Measurements from ENCODE around the gene KRTAP4-7. TPM values are rescaled to one million over a fixed set of nuclear protein-coding genes. Genes with fewer than 3 reads are reported as not detected.
"Not testable (repeated sequence)": the region's sequence is repeated elsewhere in the genome, so short reads cannot be mapped to it uniquely, and the experiment has no call there.

Gene KRTAP4-7
- total RNA-seq = not detected in 2 replicates
- polyA plus RNA-seq = not detected in 2 replicates

DNA sequence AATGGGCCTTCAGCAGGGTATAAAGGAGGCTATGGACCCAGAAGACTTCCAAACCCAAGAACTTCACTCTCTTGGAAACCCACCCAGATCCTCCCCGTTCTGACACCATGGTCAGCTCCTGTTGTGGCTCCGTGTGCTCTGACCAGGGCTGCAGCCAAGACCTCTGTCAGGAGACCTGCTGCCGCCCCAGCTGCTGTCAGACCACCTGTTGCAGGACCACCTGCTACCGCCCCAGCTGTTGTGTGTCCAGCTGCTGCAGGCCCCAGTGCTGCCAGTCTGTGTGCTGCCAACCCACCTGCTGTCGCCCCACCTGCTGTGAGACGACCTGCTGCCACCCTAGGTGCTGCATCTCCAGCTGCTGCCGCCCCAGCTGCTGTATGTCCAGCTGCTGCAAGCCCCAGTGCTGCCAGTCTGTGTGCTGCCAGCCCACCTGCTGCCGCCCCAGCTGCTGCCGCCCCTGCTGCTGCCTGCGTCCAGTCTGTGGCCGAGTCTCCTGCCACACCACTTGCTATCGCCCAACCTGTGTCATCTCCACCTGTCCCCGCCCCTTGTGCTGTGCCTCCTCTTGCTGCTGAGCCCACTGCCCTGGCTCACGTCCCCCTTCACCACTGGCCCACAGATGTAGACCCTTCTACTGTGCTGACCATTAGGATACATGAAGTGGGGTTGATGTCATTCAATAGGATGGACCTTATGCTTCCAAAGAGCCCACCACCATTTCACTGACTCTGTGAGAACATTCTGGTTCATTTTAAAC, at the start of gene KRTAP4-7:
KRTAP4-7 (plus strand) TSS at position 51 of the 757 bp plus-strand sequence; CDS start at position 108, 57 bp downstream.
- H4K20me1 ChIP-seq (ENCODE audit: insufficient read depth, poor library complexity, severe bottlenecking); H3K4me2 ChIP-seq; H3K9me2 ChIP-seq (replicated peaks; ENCODE audit: insufficient read depth); H3K27me3 ChIP-seq; H2AFZ ChIP-seq; DNase-seq (ENCODE audit: low spot score); H3K27ac ChIP-seq; H3K4me3 ChIP-seq; H3K4me1 ChIP-seq (ENCODE audit: insufficient read depth); H3K9me3 ChIP-seq (ENCODE audit: low read depth); H3K79me2 ChIP-seq; H3K36me3 ChIP-seq (replicated peaks; ENCODE audit: insufficient read depth, low read depth): not testable (repeated sequence)
- WGBS (ENCODE audit: low lambda C conversion rate, missing lambda C conversion rate) = 90% methylated on average over 13 of the region's 14 CpGs

DNA sequence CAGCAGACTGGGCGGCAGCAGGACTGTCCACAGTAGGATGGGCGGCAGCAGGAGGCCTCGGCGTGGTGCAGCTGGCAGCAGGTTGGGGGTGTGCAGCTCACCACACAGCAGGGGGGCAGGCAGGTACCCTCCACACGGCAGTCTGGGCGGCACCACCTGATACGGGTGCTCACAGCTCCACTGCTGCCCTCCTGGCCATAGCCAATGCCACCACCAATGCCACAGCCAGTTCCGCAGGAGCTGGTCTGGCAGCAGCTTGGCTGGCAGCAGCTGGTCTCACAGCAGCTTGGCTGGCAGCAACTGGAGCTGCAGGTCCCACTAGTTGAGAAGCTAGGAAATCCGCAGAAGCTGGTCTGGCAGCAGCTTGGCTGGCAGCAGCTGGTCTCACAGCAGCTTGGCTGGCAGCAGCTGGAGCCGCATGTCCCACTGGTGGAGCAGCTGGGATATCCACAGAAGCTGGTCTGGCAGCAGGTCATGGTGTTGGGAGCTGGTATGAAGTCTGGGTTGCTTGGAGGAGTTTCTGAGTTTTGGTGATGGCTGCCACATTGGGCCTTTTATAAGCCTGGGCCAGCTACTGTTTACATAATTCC, 49.5 kb upstream of the KRTAP4-7 start, which contains the start of gene KRTAP1-3:
KRTAP1-3 (minus strand) TSS at position 529 of the 590 bp plus-strand sequence; CDS start at position 476, 53 bp downstream.
- 94% methylated on average over 9 of the region's 10 CpGs for WGBS (ENCODE audit: low lambda C conversion rate, missing lambda C conversion rate)
- not testable (repeated sequence) for H3K4me1 ChIP-seq (ENCODE audit: insufficient read depth); H2AFZ ChIP-seq

DNA sequence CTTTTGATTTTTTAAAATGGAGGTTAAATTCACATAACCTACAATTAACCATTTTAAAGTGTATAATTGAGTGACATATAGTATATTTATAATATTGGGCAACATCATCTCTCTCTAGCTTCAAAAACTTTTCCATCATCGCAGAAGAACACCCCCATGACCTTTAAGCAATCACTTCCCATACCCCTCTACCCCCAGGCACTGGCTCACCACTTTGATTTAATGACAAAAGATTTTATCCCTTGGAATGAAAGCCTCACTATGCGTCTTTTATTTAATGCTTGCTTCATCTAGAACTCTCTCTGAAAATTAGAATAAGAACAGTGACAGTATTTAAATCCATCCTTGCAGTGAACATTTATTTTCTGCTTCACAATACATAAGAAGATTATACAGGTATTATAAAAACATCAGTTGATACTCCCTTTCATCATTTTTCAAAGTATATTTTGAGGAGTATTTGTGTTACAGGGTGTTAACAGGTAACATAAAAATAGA, 46.0 kb upstream of the KRTAP4-7 start:
- 69% methylated on average over 2 of the region's 2 CpGs for whole genome bisulfite sequencing (ENCODE audit: low lambda C conversion rate, missing lambda C conversion rate)
- Histone ChIP-seq H3K9me3 (ENCODE audit: low read depth) (no peaks in the 10 kb centered on the region), H3K9me2 (replicated peaks; ENCODE audit: insufficient read depth) (no peaks in the 10 kb centered on the region), H3K4me3 (no peak overlapping the region), H3K4me1 (ENCODE audit: insufficient read depth) (no peaks in the 10 kb centered on the region), H3K36me3 (replicated peaks; ENCODE audit: insufficient read depth, low read depth) (no peaks in the 10 kb centered on the region), H2AFZ (no peak overlapping the region), H3K27ac (no peak overlapping the region), H3K79me2 (no peaks in the 10 kb centered on the region), H3K27me3 (no peaks in the 10 kb centered on the region), H4K20me1 (ENCODE audit: insufficient read depth, poor library complexity, severe bottlenecking) (no peaks in the 10 kb centered on the region), H3K4me2 (no peak overlapping the region)
- TF ChIP-seq EZH2phosphoT487 (IDR thresholded peaks at IDR 0.05; ENCODE audit: low read depth, severe bottlenecking, unreplicated experiment) (no peak), EZH2 (IDR thresholded peaks at IDR 0.05; ENCODE audit: borderline replicate concordance) (no peak)
- TF ChIP-seq, protein P1, sequence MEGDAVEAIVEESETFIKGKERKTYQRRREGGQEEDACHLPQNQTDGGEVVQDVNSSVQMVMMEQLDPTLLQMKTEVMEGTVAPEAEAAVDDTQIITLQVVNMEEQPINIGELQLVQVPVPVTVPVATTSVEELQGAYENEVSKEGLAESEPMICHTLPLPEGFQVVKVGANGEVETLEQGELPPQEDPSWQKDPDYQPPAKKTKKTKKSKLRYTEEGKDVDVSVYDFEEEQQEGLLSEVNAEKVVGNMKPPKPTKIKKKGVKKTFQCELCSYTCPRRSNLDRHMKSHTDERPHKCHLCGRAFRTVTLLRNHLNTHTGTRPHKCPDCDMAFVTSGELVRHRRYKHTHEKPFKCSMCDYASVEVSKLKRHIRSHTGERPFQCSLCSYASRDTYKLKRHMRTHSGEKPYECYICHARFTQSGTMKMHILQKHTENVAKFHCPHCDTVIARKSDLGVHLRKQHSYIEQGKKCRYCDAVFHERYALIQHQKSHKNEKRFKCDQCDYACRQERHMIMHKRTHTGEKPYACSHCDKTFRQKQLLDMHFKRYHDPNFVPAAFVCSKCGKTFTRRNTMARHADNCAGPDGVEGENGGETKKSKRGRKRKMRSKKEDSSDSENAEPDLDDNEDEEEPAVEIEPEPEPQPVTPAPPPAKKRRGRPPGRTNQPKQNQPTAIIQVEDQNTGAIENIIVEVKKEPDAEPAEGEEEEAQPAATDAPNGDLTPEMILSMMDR (IDR thresholded peaks at IDR 0.05; ENCODE audit: poor library complexity) = no peak
- no peak for DNase-seq (ENCODE audit: low spot score)

More for the DNA sequence above, 49.5 kb upstream of the KRTAP4-7 start, which contains the start of gene KRTAP1-3:
- H4K20me1 ChIP-seq (ENCODE audit: insufficient read depth, poor library complexity, severe bottlenecking); H3K9me2 ChIP-seq (replicated peaks; ENCODE audit: insufficient read depth); H3K79me2 ChIP-seq; H3K36me3 ChIP-seq (replicated peaks; ENCODE audit: insufficient read depth, low read depth); H3K4me3 ChIP-seq; H3K27me3 ChIP-seq; H3K27ac ChIP-seq; H3K4me2 ChIP-seq; DNase-seq (ENCODE audit: low spot score); H3K9me3 ChIP-seq (ENCODE audit: low read depth): not testable (repeated sequence)

DNA sequence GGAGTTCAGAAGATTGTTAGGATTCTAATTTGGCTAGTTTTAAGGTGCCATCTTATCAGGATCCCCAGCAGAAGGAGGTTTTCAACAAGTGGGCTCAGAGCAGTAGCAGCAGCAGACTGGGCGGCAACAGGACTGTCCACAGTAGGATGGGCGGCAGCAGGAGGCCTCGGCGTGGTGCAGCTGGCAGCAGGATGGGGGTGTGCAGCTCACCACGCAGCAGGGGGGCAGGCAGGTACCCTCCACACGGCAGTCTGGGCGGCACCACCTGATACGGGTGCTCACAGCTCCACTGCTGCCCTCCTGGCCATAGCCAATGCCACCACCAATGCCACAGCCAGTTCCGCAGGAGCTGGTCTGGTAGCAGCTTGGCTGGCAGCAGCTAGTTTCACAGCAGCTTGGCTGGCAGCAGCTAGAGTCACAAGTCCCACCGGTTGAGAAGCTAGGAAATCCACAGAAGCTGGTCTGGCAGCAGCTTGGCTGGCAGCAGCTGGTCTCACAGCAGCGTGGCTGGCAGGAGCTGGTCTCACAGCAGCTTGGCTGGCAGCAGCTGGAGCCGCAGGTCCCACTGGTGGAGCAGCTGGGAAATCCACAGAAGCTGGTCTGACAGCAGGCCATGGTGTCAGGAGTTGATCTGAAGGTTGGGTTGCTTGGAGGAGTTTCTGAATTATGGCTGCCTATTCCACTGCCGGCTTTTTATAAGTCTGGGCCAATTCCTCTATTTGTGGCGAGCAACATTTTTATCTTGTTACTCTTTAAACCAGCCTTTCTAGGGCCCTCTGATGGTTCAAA, 43.0 kb upstream of the KRTAP4-7 start, which contains the start of gene KRTAP1-1:
KRTAP1-1 (minus strand) TSS at position 668 of the 789 bp plus-strand sequence; CDS start at position 615, 53 bp downstream.
- 90% methylated on average over 14 of the region's 14 CpGs for WGBS (ENCODE audit: low lambda C conversion rate, missing lambda C conversion rate)
- not testable (repeated sequence) for H3K4me1 ChIP-seq (ENCODE audit: insufficient read depth)

More for the DNA sequence above, 43.0 kb upstream of the KRTAP4-7 start, which contains the start of gene KRTAP1-1:
- not testable (repeated sequence) for H2AFZ ChIP-seq; H3K36me3 ChIP-seq (replicated peaks; ENCODE audit: insufficient read depth, low read depth); H3K9me3 ChIP-seq (ENCODE audit: low read depth); H3K79me2 ChIP-seq; H3K27ac ChIP-seq; H3K27me3 ChIP-seq; H3K4me2 ChIP-seq; H4K20me1 ChIP-seq (ENCODE audit: insufficient read depth, poor library complexity, severe bottlenecking); H3K9me2 ChIP-seq (replicated peaks; ENCODE audit: insufficient read depth); DNase-seq (ENCODE audit: low spot score); H3K4me3 ChIP-seq
